Measurements from ENCODE around the gene NPC2. TPM values are rescaled to one million over a fixed set of nuclear protein-coding genes. Genes with fewer than 3 reads are reported as not detected.

Gene NPC2
- total and polyA plus RNA-seq, 2 of the 4 experiments (the other 2 are of a cell fraction), result 210 to 273 TPM

DNA sequence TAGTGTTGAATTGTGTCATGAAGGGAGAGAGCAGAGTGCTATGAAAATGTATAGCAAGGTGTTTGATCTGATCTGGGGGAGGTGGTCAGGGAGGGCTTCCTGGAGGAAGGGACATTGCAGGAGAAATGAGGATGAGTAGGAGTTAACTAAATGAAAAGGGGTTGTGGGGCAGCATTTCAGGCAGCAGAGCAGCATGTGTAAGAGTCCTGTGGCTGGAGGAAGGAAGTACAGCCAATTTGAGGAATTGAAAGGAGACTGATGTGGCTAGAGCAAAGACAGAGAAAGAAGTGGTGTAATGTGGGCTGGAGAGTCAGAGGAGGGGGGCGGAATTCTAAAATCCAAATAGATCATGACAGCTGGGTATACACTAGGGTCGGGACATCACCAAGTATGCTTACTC lies 20.5 kb downstream of the NPC2 start:
- no peaks in the 10 kb centered on the region for H3K79me1 ChIP-seq (ENCODE audit: low read depth in 1 of 2, low read length in 2 of 2)
- BruUV-seq (replicated peaks), result no TSS peak
- H2BK5ac ChIP-seq (ENCODE audit: low read depth, low read length, poor library complexity, severe bottlenecking), result no peak overlapping the region
- in situ Hi-C loops (cut with MboI; ENCODE audit: low sequenced_read_pairs), result loop anchor here (5.0 kb wide), 1 partner anchor 110 kb away; no protein-coding TSS in a partner anchor
- no peak overlapping the region for H2BK20ac ChIP-seq (ENCODE audit: low read depth, low read length)
- TF ChIP-seq MAZ (IDR thresholded peaks at IDR 0.05; ENCODE audit: borderline replicate concordance, low read depth, low read length) (no peak), FOS (IDR thresholded peaks at IDR 0.05; ENCODE audit: low read depth, low read length) (no peak), CHD1 (IDR thresholded peaks at IDR 0.05; ENCODE audit: low read depth, low read length) (no peak), MAFK (IDR thresholded peaks at IDR 0.05; ENCODE audit: low read depth, low read length) (no peak), NFE2L2 (IDR thresholded peaks at IDR 0.05; ENCODE audit: low read depth, low read length) (no peak), MXI1 (IDR thresholded peaks at IDR 0.05; ENCODE audit: borderline replicate concordance, low read depth, low read length) (no peak), RCOR1 (IDR thresholded peaks at IDR 0.05; ENCODE audit: insufficient replicate concordance, low read length) (no peak), BHLHE40 (IDR thresholded peaks at IDR 0.05; ENCODE audit: low read depth, low read length) (no peak), RFX5 (IDR thresholded peaks at IDR 0.05; ENCODE audit: low read depth, low read length) (no peak), POLR2A (IDR thresholded peaks at IDR 0.05; ENCODE audit: low read depth, low read length) (no peak), SMC3 (IDR thresholded peaks at IDR 0.05; ENCODE audit: low read depth, low read length) (no peak)
- TF ChIP-seq, protein P1, sequence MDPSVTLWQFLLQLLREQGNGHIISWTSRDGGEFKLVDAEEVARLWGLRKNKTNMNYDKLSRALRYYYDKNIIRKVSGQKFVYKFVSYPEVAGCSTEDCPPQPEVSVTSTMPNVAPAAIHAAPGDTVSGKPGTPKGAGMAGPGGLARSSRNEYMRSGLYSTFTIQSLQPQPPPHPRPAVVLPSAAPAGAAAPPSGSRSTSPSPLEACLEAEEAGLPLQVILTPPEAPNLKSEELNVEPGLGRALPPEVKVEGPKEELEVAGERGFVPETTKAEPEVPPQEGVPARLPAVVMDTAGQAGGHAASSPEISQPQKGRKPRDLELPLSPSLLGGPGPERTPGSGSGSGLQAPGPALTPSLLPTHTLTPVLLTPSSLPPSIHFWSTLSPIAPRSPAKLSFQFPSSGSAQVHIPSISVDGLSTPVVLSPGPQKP (IDR thresholded peaks at IDR 0.05; ENCODE audit: borderline replicate concordance, low read depth, low read length), result no peak
- no peak overlapping the region for H2AK5ac ChIP-seq (ENCODE audit: low read depth, low read length)
- POLR2A ChIA-PET (ENCODE audit: unreplicated experiment), result no interaction called here
- intact Hi-C loops (cut with micrococcal nuclease), result loop anchor here (10.0 kb wide), 1 partner anchor 358 kb away; no protein-coding TSS in a partner anchor
- peaks cover 10% of the 10 kb centered on the region; the same call in 1 of the 2 replicates for H3K9me1 ChIP-seq (ENCODE audit: insufficient read depth, low read length)
- peaks cover 7% of the 10 kb centered on the region for H3K4me1 ChIP-seq (ENCODE audit: control insufficient read depth, insufficient read depth, low read length)
- H3K23ac ChIP-seq (ENCODE audit: low read depth, low read length), result no peak overlapping the region
- H3K9ac ChIP-seq (ENCODE audit: low read depth, low read length), result no peak overlapping the region
- H4K20me1 ChIP-seq (ENCODE audit: insufficient read depth, low read length), result no peaks in the 10 kb centered on the region
- no peaks in the 10 kb centered on the region; the same call in 1 of the 2 replicates for H3K36me3 ChIP-seq (ENCODE audit: control insufficient read depth, insufficient read depth, low read length)
- peaks cover 11% of the 10 kb centered on the region; the same call in 1 of the 2 replicates for H3K27me3 ChIP-seq (ENCODE audit: control insufficient read depth, insufficient read depth, low read length)
- no CpG with 5 or more reads among the region's 2 CpGs for WGBS, 2 experiments (ENCODE audit: extremely low coverage in 2 of 2, insufficient read length in 1 of 2)
- CTCF ChIA-PET, result no interaction called here
- H3K4me2 ChIP-seq (ENCODE audit: low read depth, low read length), result no peak overlapping the region
- no peak overlapping the region for H2BK120ac ChIP-seq (ENCODE audit: low read depth, low read length)
- H3K4ac ChIP-seq (ENCODE audit: low read depth, low read length), result no peak overlapping the region
- ATAC-seq (ENCODE audit: low read depth) (no peak), DNase-seq (no peak)
- no peak overlapping the region for H4K8ac ChIP-seq (ENCODE audit: low read depth in 2 of 2, low read length in 2 of 2)
- no peak overlapping the region for H3K18ac ChIP-seq (ENCODE audit: low read depth, low read length)
- H3K27ac ChIP-seq (ENCODE audit: insufficient read depth, low read length), result no peak overlapping the region
- H3K9me3 ChIP-seq (ENCODE audit: control insufficient read depth, insufficient read depth, low read length), result no peaks in the 10 kb centered on the region
- no peak overlapping the region for H3K14ac ChIP-seq (replicated peaks; ENCODE audit: low read depth, low read length)
- no peak overlapping the region for H4K91ac ChIP-seq (ENCODE audit: insufficient read depth, low read depth, low read length)
- H4K5ac ChIP-seq (ENCODE audit: low read depth, low read length), result no peak overlapping the region
- H3K56ac ChIP-seq (ENCODE audit: extremely low read depth, insufficient read depth, low read length), result no peak overlapping the region
- no peak overlapping the region for H2AFZ ChIP-seq (replicated peaks; ENCODE audit: low read length, poor library complexity)
- dilution Hi-C loops (cut with HindIII; ENCODE audit: low sequenced_read_pairs, unreplicated experiment), result no loop called here
- H3K4me3 ChIP-seq (ENCODE audit: insufficient read depth, low read depth, low read length), result no peak overlapping the region
- H2BK15ac ChIP-seq (ENCODE audit: low read depth, low read length), result no peak overlapping the region
- H2AK9ac ChIP-seq (replicated peaks; ENCODE audit: low read depth, low read length, poor library complexity), result no peak overlapping the region
